ENCODE results near the gene POLD3.

Gene POLD3

DNA sequence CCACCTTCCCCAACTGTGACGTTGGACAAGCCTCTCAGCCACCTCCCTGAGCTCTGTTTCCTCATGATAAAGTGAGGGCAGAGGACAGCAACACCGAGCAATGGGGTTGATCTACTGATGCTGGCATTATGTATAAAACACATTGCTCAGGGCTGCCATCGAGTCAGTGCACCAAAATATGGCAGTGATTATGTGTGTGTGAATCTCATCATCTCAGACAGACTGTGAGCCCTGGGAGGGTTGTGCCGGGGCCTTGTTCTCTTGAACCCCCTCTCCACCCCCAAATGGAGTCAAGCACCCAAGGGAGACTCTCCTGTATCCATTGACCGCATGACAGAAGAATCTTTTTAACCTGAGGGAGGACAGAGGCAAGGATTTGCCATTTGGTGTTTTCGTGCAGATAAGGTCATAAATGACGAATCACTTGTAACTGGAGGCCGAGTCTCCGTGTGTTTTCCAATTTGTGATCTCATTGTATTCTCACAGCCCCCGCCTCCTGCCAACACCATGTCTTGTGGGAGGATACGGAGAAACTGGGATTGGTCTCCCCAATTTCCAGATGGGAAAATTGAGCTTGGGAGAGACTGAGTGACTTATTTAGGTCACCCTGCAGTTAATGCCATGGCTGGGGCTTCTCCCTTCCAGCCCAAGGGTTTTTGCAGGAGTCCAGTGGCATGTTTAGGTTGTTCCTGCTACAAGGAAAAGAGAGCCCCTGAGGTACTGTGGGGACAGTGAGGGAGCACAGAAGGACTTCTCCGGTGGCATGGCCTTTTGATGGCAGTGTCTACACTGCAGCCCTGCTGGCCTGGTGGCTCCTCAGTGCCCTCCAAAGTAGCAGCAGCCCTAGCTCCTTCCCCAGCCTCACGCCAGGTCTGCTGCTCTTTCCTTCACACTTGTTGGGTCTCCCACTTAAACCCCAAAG lies 86.5 kb downstream of the POLD3 start:
- H3K4me1 Mint-ChIP-seq (ENCODE audit: low read depth), result peaks cover 9% of the 10 kb centered on the region
- intact Hi-C loops (cut with micrococcal nuclease), result no loop called here
- peaks cover 26% of the 10 kb centered on the region for H3K27me3 Mint-ChIP-seq
- no peak overlapping the region for H3K27ac Mint-ChIP-seq
- H3K36me3 Mint-ChIP-seq (ENCODE audit: low read depth), result no peaks in the 10 kb centered on the region
- no peak overlapping the region for H3K4me3 Mint-ChIP-seq
- H3K9me3 Mint-ChIP-seq, result peaks cover 8% of the 10 kb centered on the region

- Mint-ChIP-seq H3K4me1 (ENCODE audit: low read depth) (peaks cover 15% of the 10 kb centered on the region), H3K4me3 (no peak overlapping the region), H3K27ac (no peak overlapping the region), H3K27me3 (peaks cover 29% of the 10 kb centered on the region), H3K36me3 (ENCODE audit: low read depth) (no peaks in the 10 kb centered on the region), H3K9me3 (peaks cover 5% of the 10 kb centered on the region)
- intact Hi-C loops (cut with micrococcal nuclease), result no loop called here
Observed at GRCh38 chr11:74679513-74679865, 87.1 kb downstream of the POLD3 start.

GRCh38 chr11:74680035-74680671 lies 87.8 kb downstream of the POLD3 start:
- Mint-ChIP-seq H3K27ac (no peak overlapping the region), H3K36me3 (ENCODE audit: low read depth) (no peaks in the 10 kb centered on the region), H3K4me1 (ENCODE audit: low read depth) (peaks cover 22% of the 10 kb centered on the region), H3K9me3 (no peaks in the 10 kb centered on the region), H3K4me3 (no peak overlapping the region), H3K27me3 (peaks cover 32% of the 10 kb centered on the region)
- intact Hi-C loops (cut with micrococcal nuclease), result no loop called here

DNA sequence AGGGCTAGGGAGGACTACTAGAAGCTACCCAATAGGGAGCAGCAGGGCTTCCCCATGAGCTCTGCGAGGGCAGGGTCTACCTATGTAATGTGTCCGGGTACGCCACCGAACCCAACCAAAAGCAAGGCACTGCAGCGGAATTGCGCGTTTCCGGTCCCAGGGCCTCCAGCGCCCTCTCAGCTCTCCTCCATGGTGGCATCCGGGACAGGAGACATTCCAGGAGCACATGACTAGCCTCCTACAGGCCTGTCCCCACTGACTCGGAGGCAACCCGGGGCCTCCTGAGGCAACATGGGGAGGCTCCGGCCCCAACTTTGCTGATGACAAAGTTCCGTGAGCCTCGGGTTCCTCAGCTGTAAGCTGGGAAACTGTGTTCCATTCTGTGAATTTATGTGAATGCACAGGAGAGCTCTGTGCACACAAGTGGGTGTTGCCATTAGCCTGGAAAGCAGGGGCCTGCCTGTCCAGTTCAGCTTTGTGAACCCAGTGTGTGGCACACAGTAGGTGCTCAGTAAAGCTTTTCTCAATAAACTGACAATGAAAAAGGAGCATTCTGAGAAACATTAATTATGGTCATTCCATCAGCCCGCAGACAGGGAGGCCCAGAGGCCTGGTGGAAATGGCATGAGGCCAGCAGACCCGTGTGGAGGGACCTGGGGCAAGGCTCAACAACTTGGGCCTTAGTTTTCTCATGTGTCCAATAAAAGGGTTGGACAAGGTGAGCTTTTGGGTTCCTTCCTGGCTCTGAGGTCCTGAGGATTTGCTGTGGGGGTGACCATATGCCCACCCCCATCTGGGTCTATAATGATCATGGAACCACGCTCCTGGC lies 88.5 kb downstream of the POLD3 start:
- H3K36me3 Mint-ChIP-seq (ENCODE audit: low read depth), result no peaks in the 10 kb centered on the region

GRCh38 chr11:74681686-74682651 lies 89.6 kb downstream of the POLD3 start:
- peaks cover 7% of the 10 kb centered on the region for H3K36me3 Mint-ChIP-seq (ENCODE audit: low read depth)
- H3K27ac Mint-ChIP-seq, result peak overlapping the region; percentile 55
- H3K4me1 Mint-ChIP-seq (ENCODE audit: low read depth), result peaks cover 40% of the 10 kb centered on the region
- H3K9me3 Mint-ChIP-seq, result peaks cover 8% of the 10 kb centered on the region
- intact Hi-C loops (cut with micrococcal nuclease), result no loop called here
- H3K4me3 Mint-ChIP-seq, result no peak overlapping the region
- H3K27me3 Mint-ChIP-seq, result peaks cover 28% of the 10 kb centered on the region

More for the DNA sequence above, 88.5 kb downstream of the POLD3 start:
- H3K27ac Mint-ChIP-seq, result peak overlapping the region; percentile 55
- H3K27me3 Mint-ChIP-seq, result peaks cover 32% of the 10 kb centered on the region
- H3K4me1 Mint-ChIP-seq (ENCODE audit: low read depth), result peaks cover 30% of the 10 kb centered on the region
- no peak overlapping the region for H3K4me3 Mint-ChIP-seq
- intact Hi-C loops (cut with micrococcal nuclease), result no loop called here
- H3K9me3 Mint-ChIP-seq, result no peaks in the 10 kb centered on the region

GRCh38 chr11:74682731-74683278 lies 90.4 kb downstream of the POLD3 start:
- peak overlapping the region; percentile 73 for H3K4me3 Mint-ChIP-seq

DNA sequence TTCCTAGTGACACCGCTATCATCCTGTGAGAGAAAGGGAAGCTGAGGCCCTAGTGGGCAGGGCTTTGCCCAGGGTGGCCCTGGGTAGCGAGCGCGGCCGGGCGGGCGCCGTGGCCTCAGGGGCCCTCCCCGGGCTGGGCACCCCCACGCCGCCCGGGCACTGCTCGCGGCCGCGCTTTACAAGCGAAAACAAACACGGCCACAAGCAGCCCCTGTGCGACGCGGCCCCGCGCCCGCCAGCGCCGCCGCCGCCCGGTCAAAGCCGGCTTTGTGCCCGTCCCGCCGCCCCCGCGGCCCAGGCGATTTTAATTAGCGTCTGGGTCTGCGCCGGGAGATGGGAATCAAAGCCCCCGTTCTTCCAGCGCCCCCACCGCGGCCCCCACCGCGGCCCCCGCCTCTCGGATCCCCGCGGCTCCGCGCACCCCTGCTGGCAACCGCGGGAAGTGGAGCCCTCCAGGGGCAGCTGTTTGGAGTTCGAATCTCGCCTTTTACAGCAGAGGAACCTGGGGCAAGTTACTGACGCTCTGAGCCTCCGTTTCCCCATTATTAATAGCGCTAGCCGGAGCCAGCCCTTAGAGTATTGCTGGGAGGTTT lies 91.0 kb downstream of the POLD3 start:
- Mint-ChIP-seq H3K4me1 (ENCODE audit: low read depth) (peaks cover 54% of the 10 kb centered on the region), H3K36me3 (ENCODE audit: low read depth) (peaks cover 7% of the 10 kb centered on the region), H3K27ac (peak overlapping the region; percentile 90), H3K27me3 (peaks cover 28% of the 10 kb centered on the region), H3K9me3 (peaks cover 9% of the 10 kb centered on the region), H3K4me3 (peak overlapping the region; percentile 73)
- intact Hi-C loops (cut with micrococcal nuclease), result no loop called here

More at GRCh38 chr11:74682731-74683278, 90.4 kb downstream of the POLD3 start:
- Mint-ChIP-seq H3K27ac (peak overlapping the region; percentile 55), H3K36me3 (ENCODE audit: low read depth) (peaks cover 7% of the 10 kb centered on the region), H3K4me1 (ENCODE audit: low read depth) (peaks cover 49% of the 10 kb centered on the region), H3K9me3 (peaks cover 9% of the 10 kb centered on the region), H3K27me3 (peaks cover 28% of the 10 kb centered on the region)
- intact Hi-C loops (cut with micrococcal nuclease), result no loop called here

DNA sequence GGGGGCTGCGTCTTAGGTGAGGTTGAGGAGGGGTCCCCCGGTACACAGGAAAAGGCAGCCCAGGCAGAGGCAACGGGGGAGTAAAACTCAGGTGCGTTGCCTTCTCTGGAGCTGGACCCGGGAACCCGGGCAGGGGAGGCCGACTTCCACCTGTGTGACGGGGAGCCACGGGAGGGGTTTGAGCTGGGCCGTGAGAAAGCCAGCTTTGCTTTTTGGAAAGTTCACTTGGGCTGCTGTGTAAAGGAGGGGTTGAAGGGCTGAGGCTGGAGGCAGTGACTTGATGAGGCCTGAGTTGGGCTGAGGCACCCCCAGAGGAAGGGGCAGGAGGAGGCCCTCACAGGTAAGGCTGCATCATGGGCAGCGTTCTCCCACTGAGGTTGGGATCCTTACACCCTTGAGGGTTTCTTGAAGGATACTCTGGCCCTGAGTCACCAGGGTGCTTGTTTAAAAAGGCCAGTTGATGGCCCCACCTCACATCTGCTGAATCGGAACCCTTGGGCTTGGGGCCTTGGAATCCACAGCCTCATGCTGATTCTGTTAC lies 91.6 kb downstream of the POLD3 start:
- Mint-ChIP-seq H3K36me3 (ENCODE audit: low read depth) (peaks cover 7% of the 10 kb centered on the region), H3K4me3 (peak overlapping the region; percentile 73), H3K4me1 (ENCODE audit: low read depth) (peaks cover 58% of the 10 kb centered on the region), H3K27ac (peak overlapping the region; percentile 90), H3K9me3 (peaks cover 9% of the 10 kb centered on the region), H3K27me3 (peaks cover 28% of the 10 kb centered on the region)
- intact Hi-C loops (cut with micrococcal nuclease), result loop anchor here (2.0 kb wide), 1 partner anchor 69 kb away; no protein-coding TSS in a partner anchor

DNA sequence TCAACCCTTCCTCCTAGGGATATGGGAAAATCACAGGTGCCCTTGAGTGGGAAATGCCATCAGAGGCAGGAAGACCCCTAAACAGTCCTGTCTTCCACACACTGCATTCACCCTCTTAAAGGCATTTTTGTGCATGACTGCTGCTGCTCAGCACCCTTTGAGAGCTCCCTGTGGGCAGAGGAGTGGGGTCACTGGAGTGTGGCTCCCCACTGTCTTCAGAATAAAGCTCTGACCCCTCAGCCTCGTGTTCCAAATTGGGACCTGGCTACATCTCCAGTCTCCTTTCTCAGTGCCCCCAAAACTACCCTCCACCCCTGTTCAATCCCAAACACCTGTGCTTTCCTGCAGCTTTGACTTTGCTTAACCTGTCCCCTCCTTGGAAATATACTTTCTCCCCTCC lies 92.3 kb downstream of the POLD3 start:
- peak overlapping the region; percentile 73 for H3K4me3 Mint-ChIP-seq
- H3K27ac Mint-ChIP-seq, result peak overlapping the region; percentile 90
- H3K4me1 Mint-ChIP-seq (ENCODE audit: low read depth), result peaks cover 58% of the 10 kb centered on the region
- peaks cover 7% of the 10 kb centered on the region for H3K36me3 Mint-ChIP-seq (ENCODE audit: low read depth)
- H3K27me3 Mint-ChIP-seq, result peaks cover 28% of the 10 kb centered on the region
- intact Hi-C loops (cut with micrococcal nuclease), result loop anchor here (2.0 to 5.0 kb wide), 2 partner anchors 53 to 70 kb away; no protein-coding TSS in a partner anchor
- peaks cover 9% of the 10 kb centered on the region for H3K9me3 Mint-ChIP-seq

DNA sequence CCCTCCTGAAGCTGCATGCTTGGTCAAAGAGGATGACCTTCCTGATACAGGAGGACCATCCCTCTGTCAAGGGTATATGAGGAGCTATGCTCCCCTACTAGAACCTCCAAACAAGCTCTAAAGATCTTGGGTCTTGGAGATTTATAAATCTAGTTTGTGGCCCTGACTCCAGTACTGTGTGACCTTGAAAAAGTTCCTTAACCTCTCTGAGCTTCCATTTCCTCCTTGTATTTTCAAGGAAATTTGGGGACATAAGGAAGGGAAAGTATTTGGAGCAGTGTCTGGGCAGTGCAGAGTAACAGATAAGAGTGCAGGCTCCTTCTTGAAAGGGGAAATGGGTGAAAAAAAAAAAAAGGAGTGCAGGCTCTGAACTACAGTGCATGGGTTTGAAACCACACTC lies 93.0 kb downstream of the POLD3 start:
- Mint-ChIP-seq H3K27me3 (peaks cover 25% of the 10 kb centered on the region), H3K4me1 (ENCODE audit: low read depth) (peaks cover 58% of the 10 kb centered on the region), H3K36me3 (ENCODE audit: low read depth) (peaks cover 7% of the 10 kb centered on the region), H3K9me3 (peaks cover 9% of the 10 kb centered on the region), H3K27ac (peak overlapping the region; percentile 90), H3K4me3 (peak overlapping the region; percentile 9)
- intact Hi-C loops (cut with micrococcal nuclease), result loop anchor here (2.0 to 5.0 kb wide), 2 partner anchors 52 to 71 kb away; no protein-coding TSS in a partner anchor

- Mint-ChIP-seq H3K4me3 (no peak overlapping the region), H3K9me3 (peaks cover 9% of the 10 kb centered on the region), H3K27me3 (peaks cover 25% of the 10 kb centered on the region), H3K27ac (peak overlapping the region; percentile 90), H3K36me3 (ENCODE audit: low read depth) (peaks cover 7% of the 10 kb centered on the region), H3K4me1 (ENCODE audit: low read depth) (peaks cover 58% of the 10 kb centered on the region)
- intact Hi-C loops (cut with micrococcal nuclease), result loop anchor here (2.0 to 5.0 kb wide), 2 partner anchors 51 to 71 kb away; no protein-coding TSS in a partner anchor
Observed at GRCh38 chr11:74685905-74686304, 93.5 kb downstream of the POLD3 start.

DNA sequence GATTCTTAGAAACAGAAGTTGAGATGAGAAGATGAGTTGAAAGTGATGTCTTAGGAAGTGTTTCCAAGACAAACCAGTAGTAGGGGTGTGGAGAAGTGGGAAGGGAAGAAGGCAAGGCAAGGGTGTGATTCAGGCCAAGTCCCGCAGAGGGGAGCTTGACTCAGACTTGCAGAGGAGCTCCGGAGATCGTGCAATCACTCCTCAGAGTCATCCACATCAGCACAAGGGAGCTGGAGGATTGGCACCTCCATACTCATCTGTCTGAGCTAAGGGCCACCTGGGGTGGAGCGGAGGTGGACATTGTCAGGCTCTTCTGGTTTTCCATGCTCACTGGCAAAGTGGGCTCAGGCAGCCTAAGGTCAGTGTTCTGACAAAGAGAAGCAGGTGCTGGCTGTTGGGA lies 94.4 kb downstream of the POLD3 start:
- peaks cover 7% of the 10 kb centered on the region for H3K36me3 Mint-ChIP-seq (ENCODE audit: low read depth)
- H3K27ac Mint-ChIP-seq, result peak overlapping the region; percentile 90
- peaks cover 58% of the 10 kb centered on the region for H3K4me1 Mint-ChIP-seq (ENCODE audit: low read depth)
- peak overlapping the region; percentile 30 for H3K4me3 Mint-ChIP-seq
- H3K9me3 Mint-ChIP-seq, result peaks cover 9% of the 10 kb centered on the region
- intact Hi-C loops (cut with micrococcal nuclease), result loop anchor here (5.0 kb wide), 1 partner anchor 51 kb away; no protein-coding TSS in a partner anchor
- peaks cover 21% of the 10 kb centered on the region for H3K27me3 Mint-ChIP-seq

Measured in dendritic cell treated with granulocyte-macrophage colony-stimulating factor and Interleukin-4, amounts not matched to agents 40 ng/mL and 50 ng/mL, for 4 days (primary cell).